ENCODE results near the gene CAPNS2. TPM values are rescaled to one million over a fixed set of nuclear protein-coding genes. Genes with fewer than 3 reads are reported as not detected.
A peak's percentile ranks its signal among the peaks of the same experiment; 100 is the strongest.

The CAPNS2 gene
- total RNA-seq (2022): not detected in 2 replicates
- not detected for Bru-seq, nascent RNA
- percentile 16 among the genes with signal in this experiment for BruChase-seq, experiment 1, labeled RNA remaining after a 6-hour chase
- BruChase-seq, experiment 2, labeled RNA remaining after a 2-hour chase: percentile 22 among the genes with signal in this experiment
- long read RNA-seq: 0 reads

- H3K4me3 Mint-ChIP-seq (ENCODE audit: low read depth, unreplicated experiment): no peak within 1 kb of the TSS
- H3K9me3 Mint-ChIP-seq (ENCODE audit: low read depth, unreplicated experiment): no peaks in the 10 kb centered on the region
- no peaks in the 10 kb centered on the region for H3K36me3 Mint-ChIP-seq (ENCODE audit: insufficient read depth, unreplicated experiment)
- no TSS peak for BruUV-seq (replicated peaks)
- no peak within 1 kb of the TSS for H3K27ac Mint-ChIP-seq (ENCODE audit: unreplicated experiment)
- no peak for TF ChIP-seq CTCF (IDR thresholded peaks at IDR 0.05; ENCODE audit: unreplicated experiment)
- no peaks in the 10 kb centered on the region for H3K4me1 Mint-ChIP-seq (ENCODE audit: low read depth, unreplicated experiment)
- CTCF ChIA-PET: no interaction called here
- DNase-seq: no peak
- intact Hi-C loops (cut with micrococcal nuclease; ENCODE audit: unreplicated experiment): no loop called here
- H3K27me3 Mint-ChIP-seq (ENCODE audit: unreplicated experiment): no peaks in the 10 kb centered on the region
Observed at GRCh38 chr16:55566432-55567175, at the start of gene CAPNS2. TSS of gene CAPNS2 (plus strand) at chr16:55566684. CDS start at chr16:55566757, 73 bp downstream.

GRCh38 chr16:55521792-55522191, 44.7 kb upstream of the CAPNS2 start:
- no peaks in the 10 kb centered on the region for H3K36me3 Mint-ChIP-seq (ENCODE audit: insufficient read depth, unreplicated experiment)
- intact Hi-C loops (cut with micrococcal nuclease; ENCODE audit: unreplicated experiment): no loop called here
- no peak overlapping the region for H3K4me3 Mint-ChIP-seq (ENCODE audit: low read depth, unreplicated experiment)
- no peak for DNase-seq
- BruUV-seq (replicated peaks): no TSS peak
- TF ChIP-seq CTCF (IDR thresholded peaks at IDR 0.05; ENCODE audit: unreplicated experiment): no peak
- H3K27ac Mint-ChIP-seq (ENCODE audit: unreplicated experiment): no peak overlapping the region
- no peaks in the 10 kb centered on the region for H3K4me1 Mint-ChIP-seq (ENCODE audit: low read depth, unreplicated experiment)
- H3K27me3 Mint-ChIP-seq (ENCODE audit: unreplicated experiment): no peaks in the 10 kb centered on the region
- peaks cover 2% of the 10 kb centered on the region for H3K9me3 Mint-ChIP-seq (ENCODE audit: low read depth, unreplicated experiment)
- CTCF ChIA-PET: no interaction called here

GRCh38 chr16:55526441-55526840, 40.0 kb upstream of the CAPNS2 start:
- no peak overlapping the region for H3K27ac Mint-ChIP-seq (ENCODE audit: unreplicated experiment)
- H3K36me3 Mint-ChIP-seq (ENCODE audit: insufficient read depth, unreplicated experiment): no peaks in the 10 kb centered on the region

GRCh38 chr16:55527885-55528284, 38.6 kb upstream of the CAPNS2 start:
- Mint-ChIP-seq H3K36me3 (ENCODE audit: insufficient read depth, unreplicated experiment) (no peaks in the 10 kb centered on the region), H3K4me1 (ENCODE audit: low read depth, unreplicated experiment) (no peaks in the 10 kb centered on the region), H3K9me3 (ENCODE audit: low read depth, unreplicated experiment) (no peaks in the 10 kb centered on the region), H3K27me3 (ENCODE audit: unreplicated experiment) (no peaks in the 10 kb centered on the region), H3K27ac (ENCODE audit: unreplicated experiment) (no peak overlapping the region), H3K4me3 (ENCODE audit: low read depth, unreplicated experiment) (no peak overlapping the region)
- intact Hi-C loops (cut with micrococcal nuclease; ENCODE audit: unreplicated experiment): no loop called here
- no peak for DNase-seq
- no peak for TF ChIP-seq CTCF (IDR thresholded peaks at IDR 0.05; ENCODE audit: unreplicated experiment)
- BruUV-seq (replicated peaks): no TSS peak
- CTCF ChIA-PET: interaction anchor here (0.6 to 1.8 kb wide), 3 partner anchors 11 to 1992 kb away, joined by 3 to 4 read pairs (median 4); no protein-coding TSS in a partner anchor

More at GRCh38 chr16:55526441-55526840, 40.0 kb upstream of the CAPNS2 start:
- CTCF ChIA-PET: no interaction called here
- Mint-ChIP-seq H3K9me3 (ENCODE audit: low read depth, unreplicated experiment) (no peaks in the 10 kb centered on the region), H3K4me3 (ENCODE audit: low read depth, unreplicated experiment) (no peak overlapping the region), H3K27me3 (ENCODE audit: unreplicated experiment) (no peaks in the 10 kb centered on the region), H3K4me1 (ENCODE audit: low read depth, unreplicated experiment) (no peaks in the 10 kb centered on the region)
- BruUV-seq (replicated peaks): no TSS peak
- no peak for TF ChIP-seq CTCF (IDR thresholded peaks at IDR 0.05; ENCODE audit: unreplicated experiment)
- intact Hi-C loops (cut with micrococcal nuclease; ENCODE audit: unreplicated experiment): no loop called here
- no peak for DNase-seq
